CD4-positive, alpha-beta T cell treated with Interleukin-15 for 4 hours (primary cell): ENCODE results near the gene PTPRN2.
"Not testable (repeated sequence)": the region's sequence is repeated elsewhere in the genome, so short reads cannot be mapped to it uniquely, and the experiment has no call there.

Experiments
- DNase-seq: peaks from one replicate; pipeline ENCODE4 v3.0.0-alpha.2; 2020; ENCODE audit warnings: low spot score

The PTPRN2 gene

GRCh38 chr7:157727964-157728615 is 859.5 kb downstream of the PTPRN2 start:
- DNase-seq = no peak

- DNase-seq = no peak
Measured at GRCh38 chr7:157726764-157727163, 860.9 kb downstream of the PTPRN2 start.

- DNase-seq = not testable (repeated sequence)
Measured at GRCh38 chr7:157725312-157725711, 862.3 kb downstream of the PTPRN2 start.

DNA sequence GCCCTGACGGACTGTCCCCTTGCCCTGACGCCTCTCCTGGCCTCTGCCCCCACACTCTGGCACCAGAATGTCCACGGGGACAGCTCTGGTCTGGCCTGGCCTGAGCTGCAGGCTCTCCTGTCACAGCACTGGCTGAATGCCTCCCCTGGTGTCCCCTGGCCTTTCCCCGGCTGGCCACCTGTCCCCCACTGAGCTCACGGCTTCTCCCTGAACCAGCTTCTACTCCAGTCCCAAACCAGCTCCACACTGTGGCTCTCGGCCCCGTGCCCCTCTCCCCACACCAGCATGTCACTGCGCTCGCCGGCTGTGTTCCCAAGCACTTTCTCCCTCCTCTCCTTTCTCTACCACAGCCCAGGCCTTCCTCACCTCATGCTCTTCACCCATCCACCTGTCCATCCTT is 864.4 kb downstream of the PTPRN2 start:
- DNase-seq = no peak

DNA sequence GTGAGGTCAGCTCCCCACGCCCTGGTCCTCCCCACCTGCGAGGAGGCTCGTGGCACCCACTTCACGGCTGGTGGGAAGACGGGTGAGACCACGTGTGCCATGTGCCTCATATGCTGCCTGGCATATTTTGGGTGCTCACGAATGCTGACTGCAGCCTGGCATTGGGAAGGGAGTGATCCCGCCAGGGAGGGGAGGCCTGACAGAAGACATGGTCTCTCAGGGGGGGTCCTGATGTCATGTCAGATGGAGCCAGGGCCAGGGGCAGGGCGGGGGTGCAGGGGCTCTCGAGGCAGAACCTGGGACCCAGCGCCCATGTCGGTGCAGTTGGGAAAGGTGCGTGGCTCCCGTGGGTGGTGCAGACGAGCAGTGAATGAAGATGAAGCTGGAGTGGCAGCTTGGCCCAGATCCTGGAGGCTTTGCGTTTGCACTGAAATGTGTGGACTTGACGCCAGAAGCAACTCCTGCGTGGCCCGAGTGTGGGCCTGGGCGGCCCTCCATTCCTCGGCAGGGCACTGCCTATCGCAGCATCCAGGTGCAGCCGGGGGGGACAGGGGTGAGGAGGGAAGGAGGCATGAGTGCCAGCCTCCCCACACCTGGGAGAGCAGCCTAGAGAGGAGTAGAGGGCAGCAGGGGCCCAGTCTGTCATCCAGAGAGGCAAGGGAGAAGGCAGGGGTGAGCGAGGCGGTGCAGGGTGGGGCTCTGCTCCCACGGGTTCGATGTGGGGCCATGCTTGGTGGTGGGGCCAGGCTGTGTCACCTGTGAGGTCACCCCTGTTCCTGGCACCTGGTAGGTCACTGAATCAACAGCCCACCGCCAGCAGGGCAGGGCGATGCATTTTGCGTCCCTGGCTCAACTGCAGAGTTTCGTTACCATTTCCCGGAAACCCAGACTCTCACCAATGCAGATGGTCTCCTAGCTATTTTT is 865.2 kb downstream of the PTPRN2 start:
- DNase-seq = no peak

DNA sequence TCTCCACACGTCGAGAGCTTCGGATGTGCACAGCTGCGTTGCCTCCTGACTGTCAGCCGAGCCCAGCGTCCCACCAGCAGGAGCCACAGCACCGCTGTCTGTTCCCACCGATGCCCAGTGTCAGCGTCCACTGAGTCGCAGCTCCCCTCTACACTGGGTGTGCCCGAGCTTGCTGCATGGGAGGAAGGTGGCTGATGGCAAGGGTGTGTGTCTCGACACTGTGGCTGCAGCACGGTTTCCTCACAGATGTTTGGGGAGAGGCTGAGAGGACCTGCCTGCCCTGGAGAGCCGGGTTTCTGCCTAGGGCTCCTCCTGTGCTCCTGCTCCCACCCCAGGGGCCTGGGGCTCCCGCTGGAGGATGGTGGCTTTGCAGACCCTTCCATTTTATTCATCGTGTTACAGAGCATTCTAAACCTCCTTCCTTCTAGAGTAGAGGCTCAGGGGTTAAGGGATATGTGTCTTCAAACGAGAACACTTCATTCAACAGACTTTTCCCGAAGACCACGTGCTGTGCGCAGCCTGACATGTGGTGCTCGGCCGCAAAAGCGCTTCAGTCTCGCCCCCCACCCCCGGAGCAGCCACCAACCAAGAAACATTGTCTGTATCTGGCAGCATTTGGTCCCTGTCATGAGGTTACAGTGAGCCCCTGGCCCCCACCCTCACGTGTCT is 866.0 kb downstream of the PTPRN2 start:
- no peak for DNase-seq

- DNase-seq = no peak
Measured at GRCh38 chr7:157719705-157720655, 867.6 kb downstream of the PTPRN2 start.

DNA sequence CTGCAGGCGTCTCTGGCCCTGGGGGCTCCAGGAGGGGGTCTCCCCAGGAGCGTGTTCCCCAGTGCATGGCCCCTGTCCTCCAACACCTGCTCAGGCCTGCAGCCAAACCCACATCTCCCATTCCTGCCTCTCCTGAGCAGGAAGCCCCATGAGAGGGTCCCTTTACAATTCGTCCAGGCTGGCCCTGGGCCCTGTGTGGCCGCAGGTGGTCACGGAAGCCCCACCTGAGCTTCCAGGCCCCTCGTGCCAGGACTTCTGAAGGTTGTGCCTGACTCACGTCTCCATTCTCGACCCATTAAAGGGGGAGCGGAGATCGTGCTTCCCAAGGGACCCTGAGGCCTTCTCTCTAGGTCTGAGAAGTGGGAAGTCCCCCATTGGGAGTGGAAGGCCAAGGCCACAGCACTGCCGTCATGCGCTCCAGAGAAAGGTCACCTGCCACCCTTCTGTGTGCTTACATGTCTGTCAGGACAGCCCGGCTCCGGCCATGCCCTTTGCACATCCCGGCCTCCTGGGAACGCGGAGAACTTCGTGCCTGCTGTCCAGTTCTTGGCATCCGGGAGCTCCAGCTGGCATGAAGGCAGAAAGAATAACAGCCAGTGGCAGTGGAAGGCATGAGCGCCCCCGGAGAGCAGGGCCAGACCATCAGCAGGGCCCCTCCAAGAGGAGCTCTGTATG is 868.5 kb downstream of the PTPRN2 start:
- DNase-seq = no peak

DNA sequence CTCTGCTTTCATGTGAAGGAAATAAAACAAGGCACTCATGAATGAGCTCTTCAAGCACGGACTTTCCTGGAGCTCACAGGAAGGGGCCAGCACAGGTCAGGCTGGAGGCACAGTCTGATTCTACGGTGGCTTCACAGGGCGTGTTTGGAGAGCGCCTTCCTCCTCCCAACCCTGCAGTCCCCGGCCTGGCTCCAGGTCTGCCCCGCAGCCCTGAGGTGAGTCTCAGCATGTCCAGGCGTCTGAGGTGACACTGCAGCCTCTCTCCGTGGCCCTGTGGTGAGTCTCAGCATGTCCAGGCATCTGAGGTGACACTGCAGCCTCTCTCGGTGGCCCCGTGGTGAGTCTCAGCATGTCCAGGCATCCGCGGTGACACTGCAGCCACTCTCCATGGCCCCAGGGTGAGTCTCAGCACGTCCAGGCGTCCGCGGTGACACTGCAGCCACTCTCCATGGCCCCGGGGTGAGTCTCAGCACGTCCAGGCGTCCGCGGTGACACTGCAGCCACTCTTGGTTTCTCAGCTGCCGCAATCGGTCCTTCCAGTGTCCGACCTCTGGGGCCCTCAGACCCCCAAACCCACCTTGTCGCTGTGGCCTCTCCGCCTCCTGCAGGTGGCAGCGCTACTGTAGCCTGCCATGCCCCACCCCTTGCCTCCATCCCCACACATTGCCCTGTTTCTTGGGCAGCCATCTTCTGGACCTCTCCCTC is 869.2 kb downstream of the PTPRN2 start:
- no peak for DNase-seq

DNA sequence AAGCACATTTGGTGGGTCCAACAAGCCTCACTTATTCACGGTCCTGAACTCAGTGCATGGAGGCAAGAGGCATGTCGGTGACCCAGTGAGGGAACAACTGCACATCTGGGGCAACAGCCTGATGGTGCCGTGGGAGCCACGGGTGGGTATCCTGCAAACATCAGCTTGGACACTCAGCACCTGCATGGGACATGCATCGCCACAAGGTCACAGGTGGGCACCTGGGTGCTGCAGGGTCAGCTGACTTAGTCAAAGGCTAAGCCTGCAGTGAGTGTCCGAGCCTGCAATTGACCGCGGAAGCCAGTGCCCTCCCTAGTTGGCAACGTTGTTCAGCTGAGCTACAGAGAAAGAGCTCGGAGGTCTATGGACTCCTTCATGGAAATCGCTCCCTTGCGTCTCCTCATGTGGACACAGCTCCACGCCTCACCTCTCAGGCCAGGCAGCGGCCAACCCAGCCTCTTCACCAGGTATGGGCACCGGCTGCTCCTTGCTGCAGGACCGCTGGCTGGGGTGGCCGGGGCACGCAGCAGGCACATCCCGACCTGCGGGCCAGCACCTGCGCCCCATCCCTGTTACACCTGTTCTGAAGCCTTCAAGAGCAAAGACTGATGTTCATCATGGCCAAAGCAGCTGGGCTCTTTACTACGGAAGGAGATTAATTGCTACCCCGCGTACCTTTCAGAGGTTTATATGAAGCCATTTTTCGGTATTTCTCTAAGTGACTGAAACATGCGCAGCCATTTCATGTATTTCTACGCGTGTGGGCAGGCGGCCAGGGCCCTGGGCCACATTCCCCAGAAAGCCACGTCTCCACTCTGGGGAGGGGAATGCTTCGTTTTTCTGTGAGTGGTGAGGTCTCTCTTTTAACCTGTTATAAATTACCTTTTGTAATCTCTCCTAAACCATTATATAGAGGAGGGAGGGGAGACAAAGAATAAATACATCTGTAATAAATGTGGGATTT is 870.1 kb downstream of the PTPRN2 start:
- no peak for DNase-seq

DNA sequence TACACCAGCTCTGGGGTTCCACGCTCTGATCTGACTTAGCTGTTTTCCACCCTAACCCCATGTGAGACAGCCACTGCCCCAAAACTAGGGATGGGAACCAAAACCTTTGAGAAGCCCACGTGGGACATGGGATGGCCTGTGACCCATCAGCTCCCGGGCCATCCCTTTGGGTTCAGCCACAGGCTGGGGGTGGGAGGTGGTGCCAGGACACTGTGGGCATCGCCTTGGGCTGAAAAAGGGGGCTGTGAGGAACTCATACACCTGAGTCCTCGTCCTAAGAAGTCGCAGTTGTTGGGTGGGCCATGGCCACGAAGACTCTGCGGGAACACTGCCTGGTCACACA is 871.7 kb downstream of the PTPRN2 start:
- DNase-seq = no peak

DNA sequence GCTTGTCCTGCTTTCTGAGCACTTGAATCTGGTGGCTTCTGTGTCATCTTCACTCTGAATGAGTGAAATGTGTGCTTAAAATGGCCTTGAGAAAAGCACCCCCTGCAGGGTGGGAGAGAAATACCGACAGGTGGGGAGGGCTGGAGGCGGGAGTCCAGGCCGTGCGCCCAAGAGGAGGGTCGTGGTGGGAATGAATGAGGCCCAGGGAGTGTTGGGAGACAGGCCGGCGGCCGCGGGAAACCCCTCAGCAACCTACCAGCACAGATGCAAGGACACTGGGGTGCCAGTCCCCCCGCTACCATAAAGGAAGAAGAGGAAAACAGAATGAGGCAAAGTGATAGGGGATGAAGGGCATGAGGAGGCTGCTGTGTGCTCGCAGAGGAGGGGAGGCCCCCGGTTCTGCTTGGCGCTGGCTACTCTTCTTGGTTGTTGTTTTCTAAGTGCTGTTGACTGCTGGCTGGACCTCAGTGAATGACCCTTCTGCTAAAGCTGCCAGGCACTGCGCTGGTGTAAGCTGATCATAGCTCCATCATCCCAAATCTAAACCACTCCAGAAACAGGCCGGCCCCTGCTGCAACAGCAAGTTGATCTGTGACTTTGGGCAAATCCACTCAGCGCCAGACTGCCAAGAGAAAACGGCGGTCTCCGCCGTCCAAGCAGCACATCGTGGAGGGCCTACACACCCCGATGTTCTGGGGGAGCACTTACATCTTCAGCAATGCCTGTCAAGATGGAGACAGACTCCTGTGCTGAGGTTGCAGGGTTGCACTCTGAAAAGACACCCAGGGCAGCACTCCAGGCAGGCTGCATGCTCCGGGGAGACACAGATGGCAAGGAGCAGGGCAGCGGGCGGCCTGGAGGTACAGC is 872.3 kb downstream of the PTPRN2 start:
- no peak for DNase-seq

DNA sequence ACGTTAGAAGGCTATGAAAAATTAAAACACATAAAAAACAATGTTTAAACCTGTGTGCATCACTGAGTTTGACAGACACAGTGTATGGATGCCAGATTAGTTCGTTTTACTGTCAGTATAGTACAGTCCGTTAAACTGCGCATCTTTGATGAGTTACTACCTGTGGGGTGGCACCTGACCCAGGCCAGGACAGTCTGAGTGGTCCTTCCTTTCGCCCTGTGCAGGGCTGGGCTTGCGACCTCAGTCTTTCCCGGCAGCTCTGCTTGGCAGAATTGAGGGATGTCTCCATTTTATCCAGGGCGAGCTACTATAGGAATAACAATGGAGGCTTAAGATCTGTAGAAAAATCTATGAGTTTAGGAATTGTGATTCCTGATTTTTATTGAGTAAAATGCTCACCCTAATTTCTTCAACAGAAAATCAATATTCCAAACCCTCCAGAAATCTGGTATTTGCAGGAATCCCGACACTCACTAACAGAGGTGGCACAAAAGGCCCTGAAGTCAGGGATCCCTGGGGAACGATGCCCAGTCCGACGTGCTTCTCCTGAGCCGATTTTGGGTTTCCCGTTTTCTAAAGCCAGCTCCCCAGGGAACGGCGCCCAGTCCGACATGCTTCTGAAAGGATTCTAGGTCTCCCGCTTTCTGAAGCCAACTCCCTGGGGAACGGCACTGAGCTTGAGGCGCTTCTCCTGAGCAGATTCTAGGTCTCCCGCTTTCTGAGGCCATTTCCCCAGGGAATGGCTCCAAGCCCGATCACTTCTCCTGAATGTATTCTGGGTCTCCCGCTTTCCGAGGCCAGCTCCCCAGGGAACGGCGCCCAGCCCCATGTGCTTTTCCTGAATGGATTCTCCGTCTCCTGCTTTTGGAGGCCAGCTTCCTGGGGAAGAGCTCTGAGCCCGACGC is 873.2 kb downstream of the PTPRN2 start:
- no peak for DNase-seq

GRCh38 chr7:157713591-157713990 is 874.0 kb downstream of the PTPRN2 start:
- DNase-seq = no peak

- no peak for DNase-seq
Measured at GRCh38 chr7:157712666-157713235, 874.9 kb downstream of the PTPRN2 start.

DNA sequence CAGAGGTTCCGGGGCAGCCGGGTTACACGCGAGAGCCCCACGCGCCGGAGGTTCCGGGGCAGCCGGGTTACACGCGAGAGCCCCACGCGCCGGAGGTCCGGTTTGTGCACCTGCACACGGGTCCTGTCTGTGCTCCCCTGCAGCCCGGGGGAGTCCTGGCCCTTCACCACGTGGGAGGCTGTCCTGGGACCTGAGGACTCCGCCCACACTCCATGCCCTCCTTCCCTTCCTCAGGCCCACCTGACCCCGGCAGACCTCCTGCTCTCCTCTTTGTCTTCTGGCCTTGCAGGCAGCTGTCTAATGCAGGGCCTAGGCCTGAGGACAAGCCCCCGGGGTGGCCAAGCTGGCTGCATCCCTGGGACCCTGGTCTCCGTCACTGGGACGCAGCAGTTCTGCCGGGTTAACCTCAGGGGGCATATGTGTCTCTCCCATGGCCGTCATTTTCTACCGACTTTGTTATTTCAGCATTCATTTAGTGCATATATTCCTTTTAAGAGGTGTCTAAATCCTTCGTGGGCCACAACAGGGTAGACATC is 876.2 kb downstream of the PTPRN2 start:
- no peak for DNase-seq

- DNase-seq = no peak
Measured at GRCh38 chr7:157710396-157710795, 877.2 kb downstream of the PTPRN2 start.
